ENCODE measurements around the gene TMEM247.

DNA sequence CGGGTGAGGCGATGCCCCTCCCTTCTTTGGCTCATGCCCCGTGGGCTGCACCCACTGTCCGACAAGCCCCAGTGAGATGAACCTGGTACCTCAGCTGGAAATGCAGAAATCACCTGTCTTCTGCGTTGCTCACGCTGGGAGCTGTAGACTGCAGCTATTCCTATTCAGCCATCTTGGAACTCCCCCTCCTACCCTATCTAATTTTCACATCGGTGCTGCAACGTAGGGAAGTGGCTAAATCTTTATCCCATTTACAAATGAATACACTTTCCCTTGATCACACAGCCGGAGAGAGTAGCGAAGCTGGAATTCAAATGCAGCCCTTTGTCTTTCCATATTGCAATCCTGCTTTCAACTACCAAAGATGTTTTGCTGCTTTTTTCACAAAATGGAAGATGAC is 1.4 kb upstream of the TMEM247 start:
- TF ChIP-seq, protein P1, sequence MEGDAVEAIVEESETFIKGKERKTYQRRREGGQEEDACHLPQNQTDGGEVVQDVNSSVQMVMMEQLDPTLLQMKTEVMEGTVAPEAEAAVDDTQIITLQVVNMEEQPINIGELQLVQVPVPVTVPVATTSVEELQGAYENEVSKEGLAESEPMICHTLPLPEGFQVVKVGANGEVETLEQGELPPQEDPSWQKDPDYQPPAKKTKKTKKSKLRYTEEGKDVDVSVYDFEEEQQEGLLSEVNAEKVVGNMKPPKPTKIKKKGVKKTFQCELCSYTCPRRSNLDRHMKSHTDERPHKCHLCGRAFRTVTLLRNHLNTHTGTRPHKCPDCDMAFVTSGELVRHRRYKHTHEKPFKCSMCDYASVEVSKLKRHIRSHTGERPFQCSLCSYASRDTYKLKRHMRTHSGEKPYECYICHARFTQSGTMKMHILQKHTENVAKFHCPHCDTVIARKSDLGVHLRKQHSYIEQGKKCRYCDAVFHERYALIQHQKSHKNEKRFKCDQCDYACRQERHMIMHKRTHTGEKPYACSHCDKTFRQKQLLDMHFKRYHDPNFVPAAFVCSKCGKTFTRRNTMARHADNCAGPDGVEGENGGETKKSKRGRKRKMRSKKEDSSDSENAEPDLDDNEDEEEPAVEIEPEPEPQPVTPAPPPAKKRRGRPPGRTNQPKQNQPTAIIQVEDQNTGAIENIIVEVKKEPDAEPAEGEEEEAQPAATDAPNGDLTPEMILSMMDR (IDR thresholded peaks at IDR 0.05; ENCODE audit: control extremely low read depth in 1 of 3, insufficient read depth in 1 of 3, low read depth in 1 of 3, low read length in 3 of 3): no peak
- TF ChIP-seq RBBP5 (IDR thresholded peaks at IDR 0.05; ENCODE audit: borderline replicate concordance, low read depth, low read length): no peak
- no peak for TF ChIP-seq RNF2 (IDR thresholded peaks at IDR 0.05; ENCODE audit: borderline replicate concordance, low read depth, low read length, missing control alignments, poor library complexity, severe bottlenecking)
- no peak for TF ChIP-seq POLR2AphosphoS5 (IDR thresholded peaks at IDR 0.05; ENCODE audit: low read depth, low read length)
- TF ChIP-seq POLR2A (IDR thresholded peaks at IDR 0.05; ENCODE audit: control extremely low read depth in 1 of 2, low read depth in 2 of 2, low read length in 2 of 2): no peak
- TF ChIP-seq SUZ12 (IDR thresholded peaks at IDR 0.05; ENCODE audit: low read length): no peak

Measured in H1 (cell line).